Activated CD4-positive, alpha-beta T cell treated with anti-CD3 and anti-CD28 coated beads, Interleukin-2, amount 50 U/mL, for 16 hours (primary cell): ENCODE results near the gene YES1.

Experiments used
- DNase-seq: peaks from one replicate; pipeline ENCODE4 v3.0.0-alpha.2; 2020

YES1 gene

DNA sequence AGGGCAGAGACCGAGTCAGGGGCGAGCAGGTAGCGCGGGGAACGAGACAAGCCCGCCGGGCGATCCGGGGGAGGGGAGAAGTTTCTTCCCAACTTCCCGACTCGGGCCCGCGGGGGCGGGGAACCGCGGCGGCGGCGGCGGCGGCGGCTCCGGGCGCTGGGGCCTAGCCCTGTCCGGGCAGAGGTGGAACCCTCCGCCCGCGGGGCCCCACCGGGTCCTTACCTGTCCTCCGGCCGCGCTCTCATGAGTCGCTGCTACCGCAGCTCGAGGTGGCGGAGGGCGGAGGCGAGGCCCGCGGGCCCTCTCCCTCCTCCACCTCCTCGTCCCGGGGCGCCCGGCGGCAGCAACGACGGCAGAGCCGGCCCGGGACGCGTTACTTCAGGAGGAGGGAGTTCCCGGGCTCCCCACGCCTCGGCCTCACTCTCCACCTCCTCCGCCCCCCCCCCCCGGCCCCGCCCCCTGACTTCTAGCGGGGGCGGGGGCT lies at the start of gene YES1:
YES1 (minus strand) TSS at position 351 of the 484 bp plus-strand sequence. CDS start 55,415 bp downstream, outside the sequence.
- no peak for DNase-seq

DNA sequence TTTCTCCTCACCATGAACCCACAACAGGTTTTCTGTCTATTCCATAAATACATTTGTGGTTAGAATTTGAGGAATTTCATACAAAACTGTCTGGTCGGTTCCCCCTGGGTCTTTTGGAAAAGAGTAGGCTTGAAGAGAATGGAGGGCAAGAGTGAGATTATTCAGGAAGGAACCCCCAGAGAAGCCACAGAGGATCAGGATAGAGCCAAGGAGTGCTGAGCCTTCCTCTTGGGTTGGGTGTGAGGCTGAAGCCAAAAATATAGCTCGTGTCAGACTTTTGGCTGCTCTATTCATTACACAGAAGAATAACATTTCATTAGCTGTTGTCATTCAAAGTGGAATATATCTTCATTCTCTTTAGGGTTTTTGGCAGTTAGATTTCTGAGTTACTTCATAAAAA lies 45.9 kb upstream of the YES1 start:
- DNase-seq: no peak

DNA sequence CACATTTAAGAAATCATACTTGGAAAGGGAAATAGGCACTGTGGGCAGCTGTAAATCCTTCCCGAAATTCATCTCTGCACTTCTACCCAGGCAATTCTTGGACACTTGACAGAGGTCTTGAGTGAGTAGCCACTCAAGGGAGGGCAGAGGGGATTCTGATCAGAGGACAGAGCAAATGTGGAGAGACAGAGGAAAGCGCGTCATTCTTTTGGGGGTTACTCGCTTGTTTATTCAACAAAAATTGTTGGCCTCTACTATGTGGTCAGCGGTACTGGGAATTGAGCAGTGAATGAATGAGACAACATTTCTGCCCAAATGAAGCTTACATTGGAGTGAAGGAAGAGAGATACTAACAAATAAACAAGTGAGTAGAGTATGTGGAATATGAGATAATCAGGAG lies 41.4 kb upstream of the YES1 start:
- no peak for DNase-seq

DNA sequence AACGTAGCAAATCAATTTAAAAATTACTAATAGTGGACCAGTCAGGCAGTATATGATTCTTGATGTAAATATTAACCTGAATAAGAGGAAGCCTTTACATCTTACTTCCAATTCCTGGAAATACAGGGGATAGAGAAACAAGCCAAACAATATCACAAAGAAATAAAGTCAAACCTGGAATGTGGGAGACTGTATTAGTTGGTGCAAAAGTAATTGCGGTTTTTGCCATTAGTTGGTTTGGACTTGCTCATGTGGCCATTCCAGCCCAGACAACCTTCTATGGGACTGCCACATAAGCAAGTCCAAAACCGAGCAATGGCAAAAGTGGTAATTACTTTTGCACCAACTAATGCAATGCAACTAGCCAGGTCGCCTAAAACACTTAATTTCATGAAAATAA lies 38.9 kb upstream of the YES1 start:
- DNase-seq: no peak

DNA sequence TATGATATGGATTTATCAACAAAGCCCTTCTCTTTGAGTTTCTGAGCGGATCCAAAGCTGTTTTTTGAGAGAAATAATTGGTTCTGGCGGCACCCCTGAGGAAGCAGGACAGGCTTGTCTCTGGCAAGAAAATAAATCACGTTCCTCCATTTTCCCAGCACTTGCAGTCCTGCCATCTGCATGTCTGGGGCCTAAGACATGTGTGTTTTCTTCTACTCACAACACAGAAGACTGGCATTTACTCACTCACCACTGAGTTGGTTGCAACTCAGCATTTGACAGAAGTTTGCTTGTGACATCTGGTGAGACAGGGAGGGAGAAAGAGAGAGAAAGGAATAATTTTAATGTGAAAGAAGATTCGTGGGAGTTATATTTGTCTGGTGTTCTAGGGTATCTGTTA lies 37.0 kb upstream of the YES1 start:
- no peak for DNase-seq

DNA sequence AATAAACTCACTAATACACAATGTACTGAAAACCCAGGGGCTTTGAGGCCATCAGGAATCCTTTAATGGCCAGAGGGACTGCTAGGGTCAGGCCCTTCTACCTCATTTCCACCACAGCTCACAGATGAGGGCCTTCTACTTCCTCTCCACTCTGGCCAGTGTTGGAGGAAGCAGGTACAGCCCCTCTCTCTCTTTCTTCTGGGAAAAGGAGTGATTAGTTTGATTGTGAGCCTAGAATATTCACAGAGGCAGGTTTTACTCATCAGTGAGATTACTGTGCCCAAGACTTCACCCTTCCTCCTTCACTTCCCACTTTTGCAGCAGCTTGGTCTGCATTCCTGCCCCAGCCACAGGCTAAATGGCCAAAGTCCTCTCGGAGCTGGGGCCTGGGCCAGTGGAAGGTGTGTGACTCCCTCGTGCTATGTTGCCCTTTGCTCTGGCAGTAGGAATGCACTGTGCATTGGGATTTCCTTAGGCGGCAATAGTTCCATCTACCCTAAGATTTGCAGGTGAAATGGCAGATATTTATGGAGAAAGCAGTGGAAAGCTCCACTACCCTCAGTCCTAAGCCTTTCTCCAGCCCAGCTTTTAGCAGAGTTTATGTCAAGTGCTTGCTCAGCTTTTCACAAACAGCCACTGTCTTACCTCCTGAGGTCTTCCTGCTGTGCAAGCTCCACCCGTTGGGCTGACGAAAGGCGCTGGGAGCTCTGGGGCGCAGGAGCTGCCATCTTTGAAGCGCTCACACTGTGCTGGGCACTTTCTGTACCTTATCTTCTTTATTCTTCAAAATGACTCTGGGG lies 36.2 kb upstream of the YES1 start:
- no peak for DNase-seq

DNA sequence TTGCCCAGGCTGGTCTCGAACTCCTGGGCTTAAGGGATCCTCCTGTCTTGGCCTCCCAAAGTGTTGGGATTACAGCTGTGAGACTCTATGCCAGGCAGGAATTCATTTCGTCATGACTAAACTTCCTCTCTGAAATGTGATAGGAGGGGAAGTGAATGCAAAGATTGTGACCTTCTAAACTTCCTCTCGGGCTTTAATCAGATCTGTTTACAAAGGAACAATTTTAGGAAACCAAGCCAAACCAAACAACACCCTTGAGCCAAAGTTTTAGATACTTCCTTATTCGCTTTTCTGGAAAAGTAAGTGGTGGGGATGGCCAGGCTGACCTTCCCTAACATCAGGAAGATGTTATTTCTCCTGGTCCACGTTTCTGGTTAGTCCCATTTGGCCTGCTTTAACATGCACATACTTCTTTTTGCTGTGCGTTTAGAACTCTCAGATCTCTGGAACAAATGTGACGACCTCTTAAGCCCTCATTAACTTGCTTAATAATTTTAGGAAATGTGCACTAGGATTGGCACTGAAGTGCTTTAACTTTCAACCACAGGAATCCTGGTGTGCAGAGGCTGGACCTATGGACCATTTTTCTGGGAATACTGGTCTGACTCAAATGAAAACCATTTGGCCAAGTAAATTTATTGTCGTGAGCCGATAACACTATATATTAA lies 33.2 kb upstream of the YES1 start:
- DNase-seq: no peak

DNA sequence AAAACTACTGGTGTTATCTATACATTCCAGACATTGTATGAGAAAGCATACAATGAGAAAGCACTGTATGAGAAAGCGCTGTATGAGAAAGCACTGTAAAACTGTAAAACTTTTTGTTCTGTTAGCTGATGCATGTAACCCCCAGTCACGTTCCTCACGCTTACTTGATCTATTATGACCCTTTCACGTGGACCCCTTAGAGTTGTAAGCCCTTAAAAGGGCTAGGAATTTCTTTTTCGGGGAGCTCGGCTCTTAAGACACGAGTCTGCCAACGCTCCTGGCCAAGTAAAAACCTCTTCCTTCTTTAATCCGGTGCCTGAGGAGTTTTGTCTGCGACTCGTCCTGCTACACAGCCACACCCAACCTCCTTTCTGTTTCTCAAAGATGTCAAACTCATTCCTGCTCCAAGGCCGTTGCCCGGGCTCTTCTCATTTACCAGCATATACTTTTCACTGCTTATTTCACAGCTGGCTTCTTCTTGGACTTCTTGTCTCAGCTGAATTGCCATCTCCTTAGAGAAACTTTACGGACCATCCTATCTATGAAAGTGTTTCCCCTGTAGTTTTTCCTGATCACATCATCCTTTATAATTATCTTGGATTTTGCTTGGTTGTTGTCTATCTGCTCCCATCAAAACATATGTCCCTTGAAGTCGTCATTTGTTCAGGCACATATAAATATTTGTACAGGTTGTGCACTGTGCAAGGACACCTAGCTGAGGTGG lies 29.8 kb upstream of the YES1 start:
- no peak for DNase-seq

DNA sequence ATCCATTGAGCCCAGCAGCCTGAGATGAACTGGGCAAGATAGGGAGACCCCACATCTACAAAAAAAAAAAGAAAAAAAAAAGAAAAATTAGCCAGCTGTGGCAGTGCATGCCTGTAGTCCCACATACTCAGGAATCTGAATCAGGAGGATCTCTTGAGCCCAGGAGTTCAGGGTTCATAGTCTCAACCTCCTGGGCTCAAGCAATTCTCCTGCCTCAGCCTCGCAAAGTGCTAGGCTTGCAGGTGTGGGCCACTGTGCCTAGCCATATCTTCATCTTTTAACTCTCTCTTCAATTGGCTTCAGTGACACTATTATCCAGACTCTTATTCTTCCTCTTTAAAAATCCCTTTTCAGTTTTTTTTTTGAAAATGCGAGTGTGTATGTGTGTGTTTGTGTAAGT lies 28.5 kb upstream of the YES1 start:
- no peak for DNase-seq

DNA sequence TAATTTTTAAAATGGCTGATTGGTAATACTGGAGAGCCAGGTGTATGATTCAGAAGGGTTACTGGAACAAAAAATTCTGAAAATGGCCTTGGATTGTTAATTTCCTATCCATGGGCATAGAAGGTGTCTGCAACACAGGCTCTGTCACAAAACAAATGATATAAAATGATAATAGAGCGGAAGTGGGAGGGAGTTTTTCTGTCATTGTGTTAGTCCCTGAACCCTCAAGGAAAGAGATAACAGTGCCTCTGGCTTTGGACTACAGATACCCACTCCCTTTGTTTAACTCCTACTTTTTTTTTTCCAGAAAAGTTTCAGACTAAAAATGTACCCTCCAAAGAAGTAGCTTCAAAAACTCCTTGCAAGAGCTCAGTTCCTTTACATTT lies 28.0 kb upstream of the YES1 start:
- DNase-seq: no peak

DNA sequence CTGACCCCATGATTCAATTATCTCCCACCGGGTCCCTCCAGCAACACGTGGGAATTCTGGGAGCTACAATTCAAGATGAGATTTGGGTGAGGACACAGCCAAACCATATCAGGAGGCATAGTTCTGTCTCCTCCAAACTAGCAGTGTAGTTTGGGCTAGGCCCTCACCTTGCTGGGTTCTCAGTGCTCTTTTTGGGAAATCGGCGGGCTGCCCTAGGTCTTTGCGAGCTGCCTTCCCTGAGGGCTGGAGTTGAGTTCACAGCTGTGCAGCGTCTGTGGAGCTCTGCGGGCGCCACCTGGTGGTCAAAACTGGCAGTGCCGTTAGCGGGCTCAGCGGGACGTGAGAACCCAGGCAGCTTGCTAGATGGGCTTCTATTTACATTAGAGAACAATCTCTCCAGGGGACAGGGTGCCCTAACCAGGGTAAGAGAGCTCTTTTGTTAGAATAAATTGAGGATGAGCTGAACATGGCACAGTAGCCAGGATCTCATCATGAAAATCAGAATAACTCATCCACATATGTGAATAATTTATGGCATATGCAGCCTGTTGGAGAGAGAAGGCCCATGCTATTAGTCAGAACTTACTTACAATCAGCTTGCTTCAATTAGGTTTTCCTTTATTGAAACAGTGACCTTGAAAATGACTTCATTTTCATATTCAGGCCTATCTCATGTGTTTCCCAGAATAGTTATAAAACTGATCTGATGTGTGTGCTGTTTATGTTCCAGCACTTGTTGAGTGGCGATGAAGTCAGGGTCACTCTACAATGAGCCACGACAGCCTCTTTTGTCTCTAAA lies 27.4 kb upstream of the YES1 start:
- DNase-seq: peak; percentile 87

DNA sequence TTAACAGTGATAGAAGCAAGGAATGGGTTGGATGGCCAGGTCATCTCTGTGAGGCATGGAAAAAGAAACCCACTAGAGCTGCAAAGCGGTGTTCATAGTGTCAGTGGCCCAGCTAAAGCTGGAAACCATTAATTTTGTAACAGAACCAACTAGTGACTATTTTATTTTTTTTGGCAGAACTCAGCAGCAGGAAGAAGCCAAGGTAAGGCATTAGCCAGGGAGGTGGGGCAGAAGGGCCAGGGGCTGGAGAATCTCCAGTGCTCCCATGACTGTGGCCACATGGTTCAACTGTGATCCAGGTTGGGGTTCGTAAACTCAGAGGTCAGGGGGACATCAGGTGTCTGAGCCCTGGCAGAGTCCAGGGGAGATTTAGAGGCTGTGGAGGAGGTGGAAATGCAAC lies 25.9 kb upstream of the YES1 start:
- no peak for DNase-seq

DNA sequence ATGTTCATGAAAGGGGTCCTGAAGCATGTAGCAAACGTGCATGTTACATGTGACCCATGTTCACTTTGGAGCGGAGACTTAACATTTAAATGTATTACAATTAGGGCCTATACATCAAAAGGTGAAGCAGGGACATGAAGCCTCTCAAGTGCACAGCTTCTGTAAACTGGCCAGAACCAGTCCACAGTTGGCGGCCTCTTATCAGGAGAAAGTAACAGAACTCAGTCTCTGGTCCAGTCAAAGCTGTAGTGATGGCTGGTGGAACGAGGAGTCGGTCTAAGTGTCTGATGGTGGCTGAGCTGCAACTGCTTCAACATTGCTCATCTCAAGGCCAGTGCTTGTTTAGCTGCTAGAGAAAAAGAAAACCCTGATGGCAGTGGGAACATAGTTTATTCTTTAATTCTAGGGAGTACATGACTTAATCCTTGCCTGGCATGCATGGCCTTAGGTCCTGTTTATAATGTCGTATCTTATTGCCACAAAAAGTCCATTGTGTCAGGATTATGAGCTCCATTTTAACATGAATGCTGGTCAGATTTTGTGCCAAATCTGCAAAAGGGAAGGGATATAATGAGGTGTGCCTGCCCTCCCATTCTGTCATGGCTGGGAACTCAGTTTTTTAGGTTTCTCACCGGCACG lies 22.2 kb upstream of the YES1 start:
- no peak for DNase-seq

DNA sequence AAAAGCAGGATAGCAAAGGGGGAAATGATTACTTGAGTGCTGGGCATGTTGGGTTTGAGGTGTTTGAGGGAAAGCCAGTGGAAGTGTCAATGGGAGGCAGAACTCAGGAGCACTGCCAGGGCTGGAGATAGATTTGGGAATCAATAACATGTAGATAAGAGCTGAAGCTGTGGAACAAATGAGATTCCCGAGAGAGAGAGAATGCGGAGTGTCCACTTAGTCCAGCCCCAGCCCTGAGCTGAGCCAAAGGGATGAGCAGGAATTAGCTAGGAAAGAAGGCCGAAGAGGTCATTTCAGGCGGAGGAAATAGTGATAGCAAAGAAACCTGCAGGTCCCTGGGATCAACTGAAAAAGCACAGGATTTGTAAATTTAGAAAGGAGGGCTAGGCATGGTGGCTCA lies 21.2 kb upstream of the YES1 start:
- DNase-seq: no peak

DNA sequence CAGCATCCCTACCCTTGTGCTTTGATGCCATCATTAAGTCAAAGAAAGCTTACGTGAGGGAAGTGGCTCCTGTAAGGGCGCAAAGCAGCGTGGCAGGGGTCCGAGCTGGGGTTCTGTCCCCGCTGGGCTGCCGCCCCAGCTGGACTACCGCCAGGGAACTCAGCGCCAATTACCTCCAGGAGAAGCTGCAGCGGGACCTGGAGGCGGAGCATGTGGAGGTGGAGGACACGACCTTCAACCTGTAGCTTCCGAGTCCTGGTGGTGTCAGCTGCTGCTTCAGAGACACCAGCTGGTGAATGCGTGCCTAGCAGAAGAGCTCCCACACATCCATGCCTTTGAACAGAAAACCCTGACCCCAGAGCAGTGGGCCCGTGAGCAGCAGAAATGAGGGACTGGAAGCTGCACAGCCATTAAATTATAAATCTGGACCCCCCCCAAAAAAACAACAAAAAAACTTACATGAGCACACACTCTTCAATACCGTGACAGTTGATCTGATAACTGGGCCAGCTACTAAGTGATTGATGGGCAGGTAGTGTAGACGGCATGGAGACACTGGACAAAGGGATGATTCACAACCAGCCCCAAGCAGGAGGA lies 20.1 kb upstream of the YES1 start:
- DNase-seq: no peak

DNA sequence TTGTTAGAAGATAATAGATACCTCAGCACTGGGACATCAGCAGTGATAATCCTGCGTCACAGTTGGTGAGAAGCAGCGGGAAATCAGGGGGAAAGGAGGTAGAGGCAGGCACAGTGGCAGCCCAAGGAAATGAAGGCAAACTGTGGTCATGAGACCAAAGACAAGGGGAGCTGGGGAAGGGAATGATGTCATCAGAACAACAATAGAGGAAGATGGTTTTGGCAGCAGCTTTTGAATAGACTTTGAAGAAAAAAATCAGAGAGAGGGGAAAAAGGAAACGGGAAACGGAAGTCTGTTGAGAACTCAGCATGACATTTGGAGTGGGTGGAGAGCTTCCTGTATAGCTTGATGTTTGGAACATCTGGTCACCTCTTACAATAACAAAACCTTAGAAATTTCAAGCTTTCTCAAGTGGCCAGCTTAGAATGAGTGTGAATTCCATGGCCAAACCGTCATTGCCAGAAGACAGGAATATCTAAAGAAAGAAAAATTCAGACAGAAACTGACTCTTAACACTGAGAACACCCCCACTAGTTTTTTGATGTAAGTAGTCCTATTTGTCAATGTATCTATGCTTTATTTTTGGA lies 18.4 kb upstream of the YES1 start:
- peak; percentile 54 for DNase-seq

DNA sequence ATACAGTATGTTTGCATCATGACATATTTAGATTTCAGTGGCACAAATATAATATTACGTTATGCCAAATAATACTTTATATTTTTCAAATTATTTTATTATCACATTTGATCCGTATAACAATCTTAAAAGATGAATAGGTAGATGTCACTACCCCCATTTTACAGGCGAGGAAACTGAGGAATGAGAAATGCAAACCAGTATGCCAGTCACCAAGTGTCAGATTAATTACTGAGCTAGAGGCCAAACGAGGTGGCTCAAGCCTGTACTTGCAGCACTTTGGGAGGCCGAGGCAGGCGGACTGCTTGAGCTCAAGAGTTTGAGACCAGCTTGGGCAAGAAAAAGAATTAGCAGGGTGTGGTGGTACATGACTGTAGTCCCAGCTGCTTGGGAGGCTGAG lies 17.4 kb upstream of the YES1 start:
- no peak for DNase-seq

DNA sequence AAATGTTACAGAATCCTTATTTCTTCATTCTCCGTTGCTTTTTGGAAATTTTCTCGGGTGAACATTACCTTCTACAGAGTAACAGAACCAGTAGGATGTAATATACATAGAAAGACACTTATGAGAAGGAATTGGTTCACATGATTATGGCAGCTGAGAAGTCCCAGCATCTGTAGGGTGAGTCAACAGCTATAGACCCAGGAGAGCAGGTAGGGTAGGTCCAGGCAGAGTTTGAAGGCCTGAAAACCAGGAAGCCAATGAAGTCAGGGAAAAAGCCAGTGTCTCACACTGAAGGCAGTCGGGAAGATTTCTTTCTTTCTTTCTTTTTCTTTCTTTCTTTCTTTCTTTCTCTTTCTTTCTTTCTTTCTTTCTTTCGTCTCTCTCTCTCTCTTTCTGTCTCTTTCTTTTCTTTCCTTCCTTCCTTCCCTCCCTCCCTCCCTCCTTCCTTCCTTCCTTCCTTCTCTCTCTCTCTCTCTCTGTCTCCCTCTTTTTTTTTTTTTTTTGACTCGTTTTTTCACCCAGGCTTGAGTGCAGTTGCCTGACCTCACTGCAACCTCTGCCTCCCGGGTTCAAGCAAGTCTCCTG lies 15.1 kb upstream of the YES1 start:
- DNase-seq: no peak

DNA sequence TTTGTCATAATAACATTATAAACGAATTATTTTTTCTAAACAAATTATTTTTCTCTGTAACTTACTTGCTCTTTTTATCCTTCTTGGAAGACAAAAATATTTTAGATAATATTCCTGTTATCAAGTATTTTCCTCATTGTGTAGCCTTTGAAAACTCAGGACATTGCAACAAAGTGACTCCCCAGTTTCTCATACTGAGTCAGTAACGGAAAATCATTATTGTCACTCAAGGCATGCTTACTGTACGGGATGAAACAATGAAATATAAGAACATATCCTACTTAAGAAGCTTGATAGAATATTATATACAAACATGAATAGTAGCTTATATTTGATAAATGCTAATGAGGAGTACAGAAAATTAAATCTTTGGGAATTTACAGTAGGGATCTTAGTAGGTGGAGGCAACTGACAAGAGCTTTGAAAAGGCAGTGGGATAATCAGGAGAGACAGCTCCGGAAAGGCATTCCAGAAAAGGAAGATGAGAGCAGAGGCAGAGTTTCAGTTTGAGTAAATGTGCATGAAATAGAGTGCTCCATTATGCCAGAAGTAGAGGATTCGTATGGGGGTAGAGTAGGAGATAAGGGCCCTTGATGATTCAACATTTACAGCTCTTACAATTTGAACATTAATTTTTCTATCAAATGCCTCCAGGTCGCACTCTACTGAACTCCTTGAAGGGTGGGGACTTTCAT lies 14.0 kb upstream of the YES1 start:
- no peak for DNase-seq

DNA sequence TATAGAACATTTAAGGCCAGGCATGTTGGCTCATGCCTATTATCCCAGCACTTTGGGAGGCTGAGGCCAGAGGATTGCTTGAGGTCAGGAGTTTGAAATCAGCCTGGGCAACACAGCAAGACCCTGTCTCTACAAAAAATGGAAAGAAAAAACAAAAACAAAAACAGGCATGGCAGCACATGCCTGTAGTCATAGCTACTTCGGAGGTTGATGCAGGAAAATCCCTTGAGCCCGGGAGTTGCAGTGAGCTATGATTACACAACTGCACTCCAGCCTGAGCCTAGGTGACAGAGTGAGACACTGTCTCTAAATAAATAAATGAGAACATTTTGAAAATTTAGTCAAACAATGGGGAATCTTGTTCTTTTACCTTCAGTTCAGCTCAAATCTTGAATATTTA lies 12.1 kb upstream of the YES1 start:
- no peak for DNase-seq
